Cardiac fibroblast (primary cell): ENCODE measurements around the gene DOCK4.

Experiments
- DNase-seq, 2 donors: peaks; one replicate each; pipeline versions ENCODE4 v3.0.0 to v3.0.0-alpha.2; 2010; ENCODE audit warnings: low read depth in 2 of 2
- H3K4me3 ChIP-seq, 2 donors: replicated peaks in 1 of 2; 1 replicate in 1 of 2; 2 replicates in 1 of 2; pipeline ENCODE4 v1.5.1; 2011; ENCODE audit warnings: low read depth in 2 of 2, low read length in 2 of 2, mild to moderate bottlenecking in 2 of 2, moderate library complexity in 1 of 2
- CTCF ChIP-seq: IDR thresholded peaks from one replicate; pipeline ENCODE4 v1.5.1; 2011; ENCODE audit warnings: low read depth, mild to moderate bottlenecking, low read length, inconsistent platforms

DOCK4 gene

GRCh38 chr7:111770116-111770515 is 436.1 kb downstream of the DOCK4 start:
- DNase-seq: no peak
- H3K4me3 ChIP-seq: no peak overlapping the region
- no peak for TF ChIP-seq CTCF

- no peak overlapping the region for H3K4me3 ChIP-seq
- TF ChIP-seq CTCF: no peak
- peak; percentile 34 to 48 for DNase-seq
Observed at GRCh38 chr7:111765751-111766643, 440.2 kb downstream of the DOCK4 start.

GRCh38 chr7:111763221-111763801 is 442.9 kb downstream of the DOCK4 start:
- peak; percentile 79 to 82 for DNase-seq
- no peak overlapping the region for H3K4me3 ChIP-seq
- TF ChIP-seq CTCF: peak; percentile 61

GRCh38 chr7:111762799-111763198 is 443.4 kb downstream of the DOCK4 start:
- H3K4me3 ChIP-seq: no peak overlapping the region
- TF ChIP-seq CTCF: no peak
- DNase-seq: no peak

GRCh38 chr7:111762211-111762610 is 444.0 kb downstream of the DOCK4 start:
- no peak overlapping the region for H3K4me3 ChIP-seq
- DNase-seq: no peak
- TF ChIP-seq CTCF: no peak

GRCh38 chr7:111760043-111760442 is 446.2 kb downstream of the DOCK4 start:
- TF ChIP-seq CTCF: no peak
- no peak overlapping the region for H3K4me3 ChIP-seq
- DNase-seq: no peak
